ENCODE measurements around the gene LRRC28.

DNA sequence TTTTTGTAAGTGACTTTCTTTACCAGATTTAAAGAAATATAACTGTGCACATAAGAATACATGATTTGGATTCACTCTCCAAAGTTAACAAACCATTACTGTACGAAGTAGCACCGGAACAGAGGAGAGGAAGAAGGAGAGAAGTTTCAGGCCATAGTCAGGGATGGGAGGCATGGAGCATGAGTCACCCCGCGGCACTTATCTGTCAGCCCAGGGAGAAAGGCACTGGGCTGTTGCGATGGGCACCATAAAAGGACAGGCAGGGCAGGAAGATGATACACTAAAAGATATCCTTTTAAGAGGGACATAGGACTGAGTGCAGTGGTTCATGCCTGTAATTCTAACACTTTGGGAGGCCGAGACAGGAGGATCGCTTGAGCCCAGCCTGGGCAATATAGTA, 38.9 kb upstream of the LRRC28 start:
- no peak for TF ChIP-seq POLR2AphosphoS5 (IDR thresholded peaks at IDR 0.05; ENCODE audit: low read depth, low read length)
- no peak for TF ChIP-seq POLR2A (IDR thresholded peaks at IDR 0.05; ENCODE audit: low read depth, low read length)
- no peak for TF ChIP-seq TAF1 (IDR thresholded peaks at IDR 0.05; ENCODE audit: borderline replicate concordance, low read depth, low read length)
